Measurements from ENCODE around the gene TGIF1. TPM values are rescaled to one million over a fixed set of nuclear protein-coding genes. Genes with fewer than 3 reads are reported as not detected.

Gene TGIF1
- total and polyA plus RNA-seq, 7 experiments from 2014 or later = 15.4 to 88.7 (median 63.5) TPM

DNA sequence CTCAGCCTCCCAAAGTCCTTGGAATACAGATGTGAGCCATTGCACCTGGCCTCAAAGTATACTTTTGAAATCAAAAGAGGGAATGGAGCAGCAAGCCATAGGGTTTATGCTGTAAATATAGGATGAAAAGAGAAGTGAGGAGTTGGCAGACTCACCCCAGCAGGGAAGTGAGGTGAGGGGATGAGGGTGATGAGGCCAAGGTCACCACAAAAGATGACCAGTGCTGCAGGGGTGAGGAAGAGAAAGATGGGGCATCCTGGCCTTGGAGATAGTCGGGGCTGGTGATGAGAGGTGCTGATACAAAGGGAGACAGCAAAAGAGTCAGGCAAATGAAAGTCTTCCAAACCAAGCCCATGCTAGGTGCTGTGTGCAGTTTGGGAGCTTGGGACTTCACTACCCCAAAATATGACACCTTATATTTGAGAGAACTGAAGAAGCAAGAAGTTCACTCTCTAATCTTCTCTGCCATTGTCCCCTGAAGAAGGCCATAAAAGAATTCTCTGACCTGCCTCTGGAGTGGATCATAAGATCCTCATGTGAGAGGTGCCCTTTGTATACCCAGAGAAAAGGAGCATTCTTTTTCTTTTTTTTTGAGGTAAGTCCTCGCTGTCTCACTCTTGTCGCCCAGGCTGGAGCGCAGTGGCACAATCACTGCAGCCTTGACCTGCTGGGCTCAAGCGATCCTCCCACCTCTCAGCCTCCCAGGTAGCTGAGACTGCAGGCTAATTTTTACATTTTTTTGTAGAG, 31.0 kb downstream of the TGIF1 start:
- no peak overlapping the region for H3K4me3 ChIP-seq (ENCODE audit: low read length)
- H3K27me3 ChIP-seq (ENCODE audit: control insufficient read depth in 2 of 2, insufficient read depth in 2 of 2, low read length in 2 of 2) = no peaks in the 10 kb centered on the region
- H3K9me3 ChIP-seq (ENCODE audit: control insufficient read depth in 2 of 3, low read length in 3 of 3) = no peaks in the 10 kb centered on the region
- H3K4me3 Mint-ChIP-seq = no peak overlapping the region
- no peaks in the 10 kb centered on the region for H3K36me3 Mint-ChIP-seq
- no peak overlapping the region for H3K27ac ChIP-seq (ENCODE audit: low read depth, low read length)
- intact Hi-C loops (cut with micrococcal nuclease) = no loop called here
- POLR2A ChIA-PET = interaction anchor here (0.7 kb wide), 1 partner anchor 38 kb away, joined by 6 read pairs; no protein-coding TSS in a partner anchor
- no peaks in the 10 kb centered on the region for H3K4me1 ChIP-seq (ENCODE audit: control insufficient read depth in 2 of 2, insufficient read depth in 2 of 2, low read length in 2 of 2)
- no peaks in the 10 kb centered on the region for H3K9me3 Mint-ChIP-seq
- H3K36me3 ChIP-seq (ENCODE audit: control insufficient read depth in 2 of 3, insufficient read depth in 3 of 3, low read length in 3 of 3) = no peaks in the 10 kb centered on the region
- CTCF ChIA-PET = interaction anchor here (0.7 to 1.0 kb wide), 2 partner anchors 24 to 123 kb away, joined by 4 to 5 read pairs; no protein-coding TSS in a partner anchor
- no peak overlapping the region for H3K27ac Mint-ChIP-seq
- ATAC-seq (no peak), DNase-seq (no peak)
- H3K27me3 Mint-ChIP-seq = peaks cover 0 to 6% (median 0%) of the 10 kb centered on the region in 5 donors
- H3K4me1 Mint-ChIP-seq = no peaks in the 10 kb centered on the region

- CTCF ChIA-PET = interaction anchor here (1.0 kb wide), 1 partner anchor 24 kb away, joined by 4 read pairs; no protein-coding TSS in a partner anchor
- Histone ChIP-seq H3K36me3 (ENCODE audit: control insufficient read depth in 2 of 3, insufficient read depth in 3 of 3, low read length in 3 of 3) (no peaks in the 10 kb centered on the region), H3K4me3 (ENCODE audit: low read length) (no peak overlapping the region), H3K4me1 (ENCODE audit: control insufficient read depth in 2 of 2, insufficient read depth in 2 of 2, low read length in 2 of 2) (no peaks in the 10 kb centered on the region), H3K27me3 (ENCODE audit: control insufficient read depth in 2 of 2, insufficient read depth in 2 of 2, low read length in 2 of 2) (no peaks in the 10 kb centered on the region), H3K27ac (ENCODE audit: low read depth, low read length) (no peak overlapping the region), H3K9me3 (ENCODE audit: control insufficient read depth in 2 of 3, low read length in 3 of 3) (no peaks in the 10 kb centered on the region)
- peaks cover 0 to 6% (median 0%) of the 10 kb centered on the region in 5 donors for H3K27me3 Mint-ChIP-seq
- H3K4me1 Mint-ChIP-seq = no peaks in the 10 kb centered on the region
- POLR2A ChIA-PET = interaction anchor here (1.1 kb wide), 1 partner anchor 29 kb away, joined by 3 read pairs; no protein-coding TSS in a partner anchor
- DNase-seq (peak in 4 of 9 donors; percentile 17 to 24 (median 19)), ATAC-seq (peak; percentile 57)
- H3K9me3 Mint-ChIP-seq = no peaks in the 10 kb centered on the region
- H3K36me3 Mint-ChIP-seq = no peaks in the 10 kb centered on the region
- H3K27ac Mint-ChIP-seq = peak overlapping the region in 1 of 9 donors; percentile 18
- no peak overlapping the region for H3K4me3 Mint-ChIP-seq
- intact Hi-C loops (cut with micrococcal nuclease) = no loop called here
These were observed 31.8 kb downstream of the TGIF1 start for GRCh38 chr18:3481696-3482210.

DNA sequence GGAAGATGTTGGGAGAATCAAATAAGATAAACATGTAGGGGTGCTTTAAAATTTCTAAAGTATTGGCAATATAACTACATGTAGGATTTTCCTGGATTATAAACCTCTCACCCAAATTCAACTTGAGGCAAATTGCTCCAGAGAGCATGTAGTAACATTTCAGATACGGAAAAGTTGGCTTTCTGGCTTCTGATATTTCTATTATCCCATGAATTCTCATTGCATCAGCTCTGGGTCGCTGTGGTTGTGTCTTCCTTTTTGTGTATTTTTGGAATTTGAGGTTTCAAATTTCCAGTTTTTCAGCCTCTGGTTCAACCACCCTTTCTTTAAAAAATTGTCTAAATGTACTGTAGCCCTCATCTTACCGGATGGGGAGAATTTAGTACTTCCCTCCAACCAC, 32.3 kb downstream of the TGIF1 start:
- Mint-ChIP-seq H3K36me3 (no peaks in the 10 kb centered on the region), H3K4me3 (no peak overlapping the region), H3K27me3 (peaks cover 0 to 6% (median 0%) of the 10 kb centered on the region in 5 donors), H3K27ac (peak overlapping the region in 1 of 9 donors; percentile 18), H3K4me1 (no peaks in the 10 kb centered on the region), H3K9me3 (no peaks in the 10 kb centered on the region)
- no peaks in the 10 kb centered on the region for H3K27me3 ChIP-seq (ENCODE audit: control insufficient read depth in 2 of 2, insufficient read depth in 2 of 2, low read length in 2 of 2)
- no peaks in the 10 kb centered on the region for H3K4me1 ChIP-seq (ENCODE audit: control insufficient read depth in 2 of 2, insufficient read depth in 2 of 2, low read length in 2 of 2)
- intact Hi-C loops (cut with micrococcal nuclease) = no loop called here
- H3K36me3 ChIP-seq (ENCODE audit: control insufficient read depth in 2 of 3, insufficient read depth in 3 of 3, low read length in 3 of 3) = no peaks in the 10 kb centered on the region
- no peak overlapping the region for H3K4me3 ChIP-seq (ENCODE audit: low read length)
- no peak for ATAC-seq
- DNase-seq = no peak
- H3K27ac ChIP-seq (ENCODE audit: low read depth, low read length) = no peak overlapping the region
- POLR2A ChIA-PET = interaction anchor here (1.1 kb wide), 1 partner anchor 29 kb away, joined by 3 read pairs; no protein-coding TSS in a partner anchor
- H3K9me3 ChIP-seq (ENCODE audit: control insufficient read depth in 2 of 3, low read length in 3 of 3) = no peaks in the 10 kb centered on the region
- CTCF ChIA-PET = interaction anchor here (1.0 kb wide), 1 partner anchor 25 kb away, joined by 4 read pairs; no protein-coding TSS in a partner anchor

DNA sequence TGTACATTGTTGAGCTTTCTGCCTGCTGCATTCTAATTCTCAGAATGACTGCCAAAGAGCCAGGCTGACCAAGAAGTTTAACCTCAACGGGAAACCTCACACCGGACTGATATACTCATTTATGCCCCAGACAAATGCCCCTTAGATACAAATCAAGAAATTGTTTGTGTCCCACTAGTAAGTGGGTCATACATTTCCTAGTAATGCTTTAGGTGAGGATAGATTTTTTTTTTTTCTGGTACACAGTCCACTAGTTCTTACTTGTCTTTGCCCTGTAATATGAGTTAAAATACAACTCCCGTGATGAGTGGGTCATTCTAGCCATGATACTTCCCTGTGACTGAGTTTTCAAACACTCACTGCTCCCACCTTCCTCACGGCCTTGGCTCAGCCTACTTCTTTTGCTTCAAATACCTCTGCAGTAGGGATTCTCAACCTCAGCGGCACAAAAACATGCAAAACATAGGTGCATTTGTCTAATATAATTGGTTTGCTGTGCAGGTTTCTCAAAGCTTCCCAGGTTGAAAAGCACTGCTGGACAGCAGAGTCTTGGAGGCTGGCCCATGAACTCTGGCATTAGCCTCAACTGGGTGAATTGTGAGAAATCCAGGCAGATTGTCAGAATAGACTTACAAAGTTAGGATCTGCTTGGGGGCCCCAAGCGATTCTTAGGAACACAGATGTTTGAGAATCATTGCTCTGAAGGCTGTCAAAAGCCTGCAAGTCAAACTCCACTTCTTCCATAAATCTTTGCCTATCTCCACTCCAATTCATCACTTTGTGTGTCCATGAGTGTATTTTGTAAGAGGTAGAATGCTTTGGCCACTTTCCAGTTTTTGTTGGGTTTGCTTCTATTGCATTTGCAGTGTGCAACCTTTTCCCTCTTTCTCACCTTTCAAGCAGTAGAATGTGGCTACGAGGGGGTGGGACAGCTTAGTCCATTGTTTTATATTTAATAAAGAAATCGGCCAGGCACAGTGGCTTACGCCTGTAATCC, 35.5 kb downstream of the TGIF1 start:
- H3K27me3 ChIP-seq (ENCODE audit: control insufficient read depth in 2 of 2, insufficient read depth in 2 of 2, low read length in 2 of 2) = no peaks in the 10 kb centered on the region
- ChIA-PET POLR2A (no interaction called here), CTCF (interaction anchor here (0.6 kb wide), 1 partner anchor 183 kb away, joined by 4 read pairs; no protein-coding TSS in a partner anchor)
- H3K4me3 Mint-ChIP-seq = no peak overlapping the region
- H3K27ac ChIP-seq (ENCODE audit: low read depth, low read length) = no peak overlapping the region
- ATAC-seq (no peak), DNase-seq (no peak)
- H3K4me3 ChIP-seq (ENCODE audit: low read length) = no peak overlapping the region
- H3K36me3 ChIP-seq (ENCODE audit: control insufficient read depth in 2 of 3, insufficient read depth in 3 of 3, low read length in 3 of 3) = no peaks in the 10 kb centered on the region
- no peaks in the 10 kb centered on the region for H3K4me1 ChIP-seq (ENCODE audit: control insufficient read depth in 2 of 2, insufficient read depth in 2 of 2, low read length in 2 of 2)
- peaks cover 0 to 13% (median 6%) of the 10 kb centered on the region in 5 donors for H3K27me3 Mint-ChIP-seq
- peaks cover 0 to 2% (median 0%) of the 10 kb centered on the region in 11 donors for H3K9me3 Mint-ChIP-seq
- no peak overlapping the region for H3K27ac Mint-ChIP-seq
- H3K36me3 Mint-ChIP-seq = no peaks in the 10 kb centered on the region
- H3K4me1 Mint-ChIP-seq = peaks cover 0 to 2% (median 0%) of the 10 kb centered on the region in 7 donors
- H3K9me3 ChIP-seq (ENCODE audit: control insufficient read depth in 2 of 3, low read length in 3 of 3) = no peaks in the 10 kb centered on the region
- intact Hi-C loops (cut with micrococcal nuclease) = no loop called here

GRCh38 chr18:3486512-3486911, 36.5 kb downstream of the TGIF1 start:
- H3K4me1 Mint-ChIP-seq = peaks cover 0 to 2% (median 0%) of the 10 kb centered on the region in 7 donors
- Histone ChIP-seq H3K27me3 (ENCODE audit: control insufficient read depth in 2 of 2, insufficient read depth in 2 of 2, low read length in 2 of 2) (no peaks in the 10 kb centered on the region), H3K27ac (ENCODE audit: low read depth, low read length) (no peak overlapping the region), H3K4me3 (ENCODE audit: low read length) (no peak overlapping the region), H3K4me1 (ENCODE audit: control insufficient read depth in 2 of 2, insufficient read depth in 2 of 2, low read length in 2 of 2) (no peaks in the 10 kb centered on the region), H3K36me3 (ENCODE audit: control insufficient read depth in 2 of 3, insufficient read depth in 3 of 3, low read length in 3 of 3) (no peaks in the 10 kb centered on the region), H3K9me3 (ENCODE audit: control insufficient read depth in 2 of 3, low read length in 3 of 3) (no peaks in the 10 kb centered on the region)
- no peak for ATAC-seq
- DNase-seq = no peak
- intact Hi-C loops (cut with micrococcal nuclease) = no loop called here
- no peaks in the 10 kb centered on the region for H3K36me3 Mint-ChIP-seq
- peaks cover 0 to 2% (median 0%) of the 10 kb centered on the region in 11 donors for H3K9me3 Mint-ChIP-seq
- H3K4me3 Mint-ChIP-seq = no peak overlapping the region
- H3K27me3 Mint-ChIP-seq = peaks cover 0 to 13% (median 6%) of the 10 kb centered on the region in 5 donors
- ChIA-PET POLR2A (no interaction called here), CTCF (no interaction called here)
- no peak overlapping the region for H3K27ac Mint-ChIP-seq

DNA sequence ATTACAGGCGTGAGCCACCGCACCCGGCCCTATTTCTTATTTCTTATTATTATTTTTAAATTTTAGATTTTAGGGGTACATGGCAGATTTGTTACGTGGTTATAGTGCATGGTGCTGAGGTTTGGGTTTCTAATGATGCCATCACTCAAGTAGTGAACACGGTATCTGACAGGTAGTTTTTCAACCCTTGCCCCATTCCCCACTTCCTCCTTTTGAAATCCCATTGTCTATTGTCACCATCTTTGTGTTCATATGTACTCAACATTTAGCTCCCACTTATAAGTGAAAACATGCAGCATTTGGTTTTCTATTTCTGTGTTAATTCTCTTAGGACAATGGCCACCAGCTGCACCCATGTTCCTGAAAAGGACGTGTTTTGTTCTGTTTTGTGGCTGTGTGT, 39.5 kb downstream of the TGIF1 start:
- Mint-ChIP-seq H3K4me3 (no peak overlapping the region), H3K27ac (no peak overlapping the region), H3K4me1 (peaks cover 0 to 11% (median 4%) of the 10 kb centered on the region in 7 donors), H3K36me3 (no peaks in the 10 kb centered on the region), H3K9me3 (peaks cover 0 to 2% (median 0%) of the 10 kb centered on the region in 11 donors), H3K27me3 (peaks cover 0 to 22% (median 14%) of the 10 kb centered on the region in 5 donors)
- Histone ChIP-seq H3K27ac (ENCODE audit: low read depth, low read length) (no peak overlapping the region), H3K4me1 (ENCODE audit: control insufficient read depth in 2 of 2, insufficient read depth in 2 of 2, low read length in 2 of 2) (no peaks in the 10 kb centered on the region), H3K36me3 (ENCODE audit: control insufficient read depth in 2 of 3, insufficient read depth in 3 of 3, low read length in 3 of 3) (no peaks in the 10 kb centered on the region), H3K9me3 (ENCODE audit: control insufficient read depth in 2 of 3, low read length in 3 of 3) (no peaks in the 10 kb centered on the region), H3K27me3 (ENCODE audit: control insufficient read depth in 2 of 2, insufficient read depth in 2 of 2, low read length in 2 of 2) (no peaks in the 10 kb centered on the region), H3K4me3 (ENCODE audit: low read length) (no peak overlapping the region)
- intact Hi-C loops (cut with micrococcal nuclease) = no loop called here
- POLR2A ChIA-PET = no interaction called here
- ATAC-seq (no peak), DNase-seq (no peak)
- CTCF ChIA-PET = no interaction called here
